GM23338 (cell line): ENCODE data around the gene EIF3A. TPM values are rescaled to one million over a fixed set of nuclear protein-coding genes. Genes with fewer than 3 reads are reported as not detected.
"Not testable (repeated sequence)": the region's sequence is repeated elsewhere in the genome, so short reads cannot be mapped to it uniquely, and the experiment has no call there.

Experiments
- ATAC-seq: fragments of 200-7000 bp; cut with Tn5 transposase; 3 replicates; pipeline ENCODE4 v1.9.1; 2020
- DNase-seq: peaks from one replicate; pipeline ENCODE4 v3.0.0-alpha.2; 2015; ENCODE audit warnings: low spot score
- H2AFZ ChIP-seq: fragments of 200-600 bp; sonication (generic); 2 replicates; pipeline ENCODE4 v1.8.0; 2016; ENCODE audit warnings: antibody characterized with exemption, mild to moderate bottlenecking, moderate library complexity
- H3F3A ChIP-seq: fragments of 200-600 bp; sonication (generic); replicated peaks from 2 replicates; pipeline ENCODE4 v1.8.0; 2017; ENCODE audit warnings: antibody characterized with exemption, mixed run types, low read depth
- H3K27ac ChIP-seq: fragments of 200-600 bp; sonication (generic); 2 replicates; pipeline ENCODE4 v1.6.1; 2016; ENCODE audit warnings: low read depth
- H3K27me3 ChIP-seq: fragments of 200-600 bp; sonication (generic); 2 replicates; pipeline ENCODE4 v1.8.0; 2016; ENCODE audit warnings: mild to moderate bottlenecking, mixed run types, moderate library complexity; ENCODE audit not compliant: insufficient read depth
- H3K36me3 ChIP-seq: fragments of 200-600 bp; sonication (generic); 2 replicates; pipeline ENCODE4 v1.8.0; 2016; ENCODE audit warnings: mild to moderate bottlenecking; ENCODE audit not compliant: insufficient read depth
- H3K4me1 ChIP-seq: fragments of 200-600 bp; sonication (generic); 2 replicates; pipeline ENCODE4 v1.8.0; 2016; ENCODE audit warnings: mild to moderate bottlenecking, moderate library complexity; ENCODE audit not compliant: insufficient read depth
- H3K4me2 ChIP-seq: fragments of 200-600 bp; sonication (generic); 2 replicates; pipeline ENCODE4 v1.7.1; 2017; ENCODE audit warnings: mixed run types
- H3K4me3 ChIP-seq: fragments of 200-600 bp; sonication (generic); 2 replicates; pipeline ENCODE4 v1.6.1; 2016; ENCODE audit warnings: mixed run types
- H3K79me2 ChIP-seq: fragments of 200-600 bp; sonication (generic); replicated peaks from 2 replicates; pipeline ENCODE4 v1.8.0; 2017; ENCODE audit warnings: mild to moderate bottlenecking; ENCODE audit not compliant: insufficient read depth
- H3K9me2 ChIP-seq: fragments of 200-600 bp; sonication (generic); 2 replicates; pipeline ENCODE4 v1.8.0; 2017; ENCODE audit not compliant: insufficient read depth
- H4K20me1 ChIP-seq: fragments of 200-600 bp; sonication (generic); replicated peaks from 2 replicates; pipeline ENCODE4 v1.8.0; 2017; ENCODE audit warnings: mild to moderate bottlenecking; ENCODE audit not compliant: insufficient read depth
- H3K27ac Mint-ChIP-seq: 2 replicates; pipeline ENCODE4 v1.8.0; 2020; ENCODE audit warnings: inconsistent platforms, mild to moderate bottlenecking, moderate library complexity, mixed read lengths
- H3K27me3 Mint-ChIP-seq: 3 replicates; pipeline ENCODE4 v1.8.0; 2022; ENCODE audit warnings: low read depth, mild to moderate bottlenecking, moderate library complexity, mixed read lengths, inconsistent platforms; ENCODE audit not compliant: insufficient read depth, poor library complexity
- H3K36me3 Mint-ChIP-seq: 3 replicates; pipeline ENCODE4 v1.8.0; 2021; ENCODE audit warnings: low read depth, mild to moderate bottlenecking, inconsistent platforms, moderate library complexity, mixed read lengths
- H3K4me1 Mint-ChIP-seq: 3 replicates; pipeline ENCODE4 v1.8.0; 2020; ENCODE audit warnings: mild to moderate bottlenecking, inconsistent platforms, mixed read lengths
- H3K4me3 Mint-ChIP-seq: 3 replicates; pipeline ENCODE4 v1.8.0; 2021; ENCODE audit warnings: moderate library complexity, mild to moderate bottlenecking, inconsistent platforms, mixed read lengths
- H3K9me3 Mint-ChIP-seq: 3 replicates; pipeline ENCODE4 v1.8.0; 2020; ENCODE audit warnings: moderate library complexity, mild to moderate bottlenecking, inconsistent platforms, mixed read lengths
- CREB1 ChIP-seq: fragments of 250-450 bp; sonication (Bioruptor Pico); IDR thresholded peaks from 2 replicates; pipeline ENCODE4 v1.5.0; 2020; ENCODE audit warnings: low read depth, mild to moderate bottlenecking, moderate library complexity
- CTCF ChIP-seq, 2 experiments: fragments of 200-600 bp in 1 of 2; sonication (generic) in 1 of 2; conservative IDR thresholded peaks; 2 replicates each; pipeline versions ENCODE4 v1.5.1 to v1.6.1; 2016 to 2017; ENCODE audit warnings: antibody characterized with exemption in 2 of 2, low read depth in 2 of 2, mild to moderate bottlenecking in 2 of 2, moderate library complexity in 1 of 2
- EZH2 ChIP-seq: fragments of 200-600 bp; sonication (generic); IDR thresholded peaks from one replicate; pipeline ENCODE4 v1.8.0; 2017; ENCODE audit warnings: antibody characterized with exemption, mild to moderate bottlenecking, low read depth; ENCODE audit not compliant: unreplicated experiment
- EZH2phosphoT487 ChIP-seq: fragments of 200-600 bp; sonication (generic); IDR thresholded peaks from one replicate; pipeline ENCODE4 v1.8.1; 2018; ENCODE audit warnings: antibody characterized with exemption; ENCODE audit not compliant: unreplicated experiment
- JUNB ChIP-seq: IDR thresholded peaks from one replicate; pipeline ENCODE4 v1.6.1; 2016; ENCODE audit warnings: antibody characterized with exemption; ENCODE audit not compliant: unreplicated experiment
- ZNF331 ChIP-seq: fragments of 250-450 bp; sonication (Bioruptor Pico); IDR thresholded peaks from 2 replicates; pipeline ENCODE4 v1.5.0; 2020; ENCODE audit warnings: low read depth, mild to moderate bottlenecking, moderate library complexity
- ZNF462 ChIP-seq: fragments of 250-450 bp; sonication (Bioruptor Pico); IDR thresholded peaks from 2 replicates; pipeline ENCODE4 v1.5.0; 2020; ENCODE audit warnings: mild to moderate bottlenecking, moderate library complexity
- polyA plus RNA-seq: library from polyadenylated mRNA; unstranded; fragments of >200 nt; fragmentation: Nextera tagmentation; extraction: Ambion mirVana; gene quantifications from 2 replicates; pipeline ENCODE4 v1.2.1, GENCODE V29; 2016
- total RNA-seq: library from RNA; depleted of rRNA; stranded (reverse); fragments of >200 nt; shearing (Covaris generic); gene quantifications from 2 replicates; pipeline ENCODE4 v1.2.3, GENCODE V29; 2014
- TF ChIP-seq, protein P1 (sequence below): IDR thresholded peaks from 2 replicates; pipeline ENCODE4 v1.6.1; 2016; ENCODE audit warnings: antibody characterized with exemption

EIF3A gene
- total and polyA plus RNA-seq, 2 experiments from 2014 or later, result 152 to 170 TPM

- Histone ChIP-seq H3K9me2 (no peaks in the 10 kb centered on the region), H3K4me3 (no peak overlapping the region), H3K27ac (no peak overlapping the region), H4K20me1 (peaks cover 9% of the 10 kb centered on the region; the same call in 1 of the 2 replicates), H3K4me1 (no peaks in the 10 kb centered on the region), H2AFZ (no peak overlapping the region), H3K27me3 (no peaks in the 10 kb centered on the region), H3K36me3 (peaks cover 50% of the 10 kb centered on the region), H3F3A (no peaks in the 10 kb centered on the region), H3K79me2 (no peaks in the 10 kb centered on the region), H3K4me2 (no peak overlapping the region)
- H3K27ac Mint-ChIP-seq, result no peak overlapping the region
- H3K4me1 Mint-ChIP-seq, result no peaks in the 10 kb centered on the region
- DNase-seq, result no peak
- no peak for TF ChIP-seq CREB1 (CRISPR knock-in tag)
- TF ChIP-seq JUNB, result no peak
- TF ChIP-seq EZH2, result no peak
- TF ChIP-seq, protein P1, sequence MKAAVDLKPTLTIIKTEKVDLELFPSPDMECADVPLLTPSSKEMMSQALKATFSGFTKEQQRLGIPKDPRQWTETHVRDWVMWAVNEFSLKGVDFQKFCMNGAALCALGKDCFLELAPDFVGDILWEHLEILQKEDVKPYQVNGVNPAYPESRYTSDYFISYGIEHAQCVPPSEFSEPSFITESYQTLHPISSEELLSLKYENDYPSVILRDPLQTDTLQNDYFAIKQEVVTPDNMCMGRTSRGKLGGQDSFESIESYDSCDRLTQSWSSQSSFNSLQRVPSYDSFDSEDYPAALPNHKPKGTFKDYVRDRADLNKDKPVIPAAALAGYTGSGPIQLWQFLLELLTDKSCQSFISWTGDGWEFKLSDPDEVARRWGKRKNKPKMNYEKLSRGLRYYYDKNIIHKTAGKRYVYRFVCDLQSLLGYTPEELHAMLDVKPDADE, result no peak
- TF ChIP-seq EZH2phosphoT487, result no peak
- no peak for TF ChIP-seq CTCF (conservative IDR thresholded peaks at IDR 0.05; ENCODE audit: low read depth in 2 of 2)
- no peak for TF ChIP-seq ZNF331
- TF ChIP-seq ZNF462 (CRISPR knock-in tag), result no peak
- no peaks in the 10 kb centered on the region for H3K27me3 Mint-ChIP-seq
- ATAC-seq, result no peak
- peaks cover 64% of the 10 kb centered on the region for H3K36me3 Mint-ChIP-seq
- H3K9me3 Mint-ChIP-seq, result no peaks in the 10 kb centered on the region
- H3K4me3 Mint-ChIP-seq, result no peak overlapping the region
Observed at GRCh38 chr10:119112056-119112455, 31.4 kb upstream of the EIF3A start.

DNA sequence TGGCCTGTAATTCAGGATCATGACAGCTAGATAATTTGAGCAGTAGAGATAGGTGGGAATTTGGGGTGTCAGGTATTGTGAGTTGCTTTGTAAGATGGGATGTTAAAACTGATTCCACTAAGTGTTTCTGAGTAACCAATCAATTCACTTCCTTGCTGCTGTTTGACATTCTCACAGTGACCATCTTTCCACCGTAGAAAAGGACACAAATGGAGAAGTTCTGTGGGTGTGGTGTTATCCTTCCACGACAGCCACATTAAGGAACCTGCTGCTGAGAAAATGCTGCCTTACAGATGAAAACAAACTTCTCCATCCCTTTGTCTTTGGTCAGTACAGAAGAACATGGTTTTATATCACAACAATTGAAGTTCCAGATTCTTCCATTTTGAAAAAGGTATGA lies 27.2 kb upstream of the EIF3A start:
- not testable (repeated sequence) for H3F3A ChIP-seq, H3K27me3 ChIP-seq, H3K27ac ChIP-seq, ATAC-seq, H3K9me2 ChIP-seq, H3K4me1 Mint-ChIP-seq, H2AFZ ChIP-seq, H3K4me1 ChIP-seq, DNase-seq, H3K27ac Mint-ChIP-seq, H3K4me3 ChIP-seq, H3K4me3 Mint-ChIP-seq, H3K27me3 Mint-ChIP-seq, H3K4me2 ChIP-seq, H3K9me3 Mint-ChIP-seq
- peaks cover 18% of the 10 kb centered on the region for H3K79me2 ChIP-seq
- H3K36me3 Mint-ChIP-seq, result peaks cover 34% of the 10 kb centered on the region
- peaks cover 15% of the 10 kb centered on the region for H4K20me1 ChIP-seq
- peaks cover 36% of the 10 kb centered on the region for H3K36me3 ChIP-seq

DNA sequence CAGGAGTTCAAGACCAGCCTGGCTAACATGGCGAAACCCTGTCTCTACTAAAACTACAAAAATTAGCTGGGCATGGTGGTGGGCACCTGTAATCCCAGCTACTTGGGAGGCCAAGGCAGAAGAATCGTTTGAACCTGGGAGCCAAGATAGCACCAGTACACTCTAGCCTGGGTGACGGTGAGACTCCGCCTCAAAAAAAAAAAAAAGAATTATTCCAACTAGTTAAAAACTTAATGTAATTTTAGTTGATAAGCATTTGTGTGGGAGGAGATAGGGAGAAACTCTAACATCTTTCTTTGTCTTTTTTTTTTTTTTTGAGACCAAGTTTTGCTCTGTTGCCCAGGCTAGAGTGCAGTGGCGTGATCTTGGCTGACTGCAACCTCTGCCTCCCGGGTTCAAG lies 26.5 kb upstream of the EIF3A start:
- H3K4me2 ChIP-seq, H3K27me3 Mint-ChIP-seq, H3K27ac Mint-ChIP-seq, H3K9me3 Mint-ChIP-seq, H2AFZ ChIP-seq, H3K27me3 ChIP-seq, H3K4me1 Mint-ChIP-seq, ATAC-seq, DNase-seq, H3K4me3 ChIP-seq, H3K27ac ChIP-seq, H3K4me1 ChIP-seq, H3K4me3 Mint-ChIP-seq, H3K9me2 ChIP-seq, H3F3A ChIP-seq: not testable (repeated sequence)
- Histone ChIP-seq H3K36me3 (peaks cover 36% of the 10 kb centered on the region), H3K79me2 (peaks cover 18% of the 10 kb centered on the region), H4K20me1 (peaks cover 15% of the 10 kb centered on the region)
- peaks cover 28% of the 10 kb centered on the region for H3K36me3 Mint-ChIP-seq
